HEK293 (cell line): Measurements from ENCODE around the gene RNF7.
"Not testable (repeated sequence)": the region's sequence is repeated elsewhere in the genome, so short reads cannot be mapped to it uniquely, and the experiment has no call there.

Experiments
- CTCF ChIA-PET: fragments of 350-600 bp; formaldehyde crosslinking; extraction: SDS; loops from one replicate; lab custom pipeline; 2021; ENCODE audit warnings: antibody characterized with exemption; lab: Yijun Ruan, JAX
- POLR2A ChIA-PET: fragments of 300-600 bp; formaldehyde crosslinking; extraction: SDS; loops from one replicate; lab custom pipeline; 2020; ENCODE audit warnings: antibody characterized with exemption, inconsistent platforms; lab: Yijun Ruan, JAX
- H3K27ac ChIP-seq: fragments of 200-500 bp; sonication (Bioruptor generic); 2 replicates; pipeline ENCODE4 v1.5.1; 2014; ENCODE audit warnings: low read depth, low read length, control low read depth, inconsistent platforms; ENCODE audit errors: extremely low read depth
- H3K36me3 ChIP-seq, 2 experiments: fragments of 200-500 bp in 1 of 2; sonication (Bioruptor generic) in 1 of 2; 1 replicate in 1 of 2; 2 replicates in 1 of 2; pipeline ENCODE4 v1.5.1; 2014 to 2017; ENCODE audit warnings: inconsistent platforms in 2 of 2, low read length in 2 of 2; ENCODE audit not compliant: control insufficient read depth in 2 of 2, insufficient read depth in 1 of 2
- H3K4me1 ChIP-seq: fragments of 200-500 bp; sonication (Bioruptor generic); 2 replicates; pipeline ENCODE4 v1.5.1; 2014; ENCODE audit warnings: mild to moderate bottlenecking, low read length, inconsistent platforms; ENCODE audit not compliant: control insufficient read depth, insufficient read depth
- H3K4me3 ChIP-seq: 2 replicates; pipeline ENCODE4 v1.5.1; 2011; ENCODE audit warnings: low read depth, mild to moderate bottlenecking, control low read depth, low read length, moderate library complexity
- H3K9me3 ChIP-seq: fragments of 200-500 bp; sonication (Bioruptor generic); 2 replicates; pipeline ENCODE4 v1.5.1; 2014; ENCODE audit warnings: low read depth, low read length, inconsistent platforms; ENCODE audit not compliant: control insufficient read depth, insufficient read depth
- INSM2 ChIP-seq: fragments of 450-650 bp; formaldehyde crosslinking; IDR thresholded peaks from 2 replicates; pipeline ENCODE4 v1.5.1; 2016; ENCODE audit warnings: missing biosample characterization, missing genetic modification characterization
- KLF17 ChIP-seq: fragments of 450-650 bp; formaldehyde crosslinking; IDR thresholded peaks from 2 replicates; pipeline ENCODE4 v1.5.1; 2016; ENCODE audit warnings: missing biosample characterization, missing genetic modification characterization
- OVOL3 ChIP-seq: fragments of 450-650 bp; formaldehyde crosslinking; IDR thresholded peaks from 2 replicates; pipeline ENCODE4 v1.5.1; 2016; ENCODE audit warnings: missing biosample characterization, missing genetic modification characterization
- TRIM28 ChIP-seq: IDR thresholded peaks from 2 replicates; pipeline ENCODE4 v1.6.1; 2011; ENCODE audit warnings: low read length, control low read depth, borderline replicate concordance
- ZEB2 ChIP-seq: fragments of 450-650 bp; formaldehyde crosslinking; IDR thresholded peaks from 2 replicates; pipeline ENCODE4 v1.5.1; 2016; ENCODE audit warnings: missing biosample characterization, missing genetic modification characterization
- ZIC2 ChIP-seq: fragments of 450-650 bp; formaldehyde crosslinking; IDR thresholded peaks from 2 replicates; pipeline ENCODE4 v1.5.1; 2016; ENCODE audit warnings: missing biosample characterization, missing genetic modification characterization
- ZNF140 ChIP-seq: fragments of 450-650 bp; formaldehyde crosslinking; IDR thresholded peaks from 2 replicates; pipeline ENCODE4 v1.5.1; 2016; ENCODE audit warnings: missing biosample characterization, missing genetic modification characterization
- ZNF148 ChIP-seq: fragments of 450-650 bp; formaldehyde crosslinking; IDR thresholded peaks from 2 replicates; pipeline ENCODE4 v1.5.0; 2017; ENCODE audit warnings: missing biosample characterization, missing genetic modification characterization, borderline replicate concordance
- ZNF398 ChIP-seq: fragments of 450-650 bp; formaldehyde crosslinking; IDR thresholded peaks from 2 replicates; pipeline ENCODE4 v1.5.1; 2017; ENCODE audit warnings: missing biosample characterization, missing genetic modification characterization
- ZNF416 ChIP-seq: fragments of 450-650 bp; formaldehyde crosslinking; IDR thresholded peaks from 2 replicates; pipeline ENCODE4 v1.5.1; 2016; ENCODE audit warnings: missing biosample characterization, missing genetic modification characterization
- ZNF501 ChIP-seq: fragments of 450-650 bp; formaldehyde crosslinking; IDR thresholded peaks from 2 replicates; pipeline ENCODE4 v1.5.1; 2016; ENCODE audit warnings: missing biosample characterization, missing genetic modification characterization
- ZNF529 ChIP-seq: fragments of 450-650 bp; formaldehyde crosslinking; IDR thresholded peaks from 2 replicates; pipeline ENCODE4 v1.5.1; 2017; ENCODE audit warnings: missing genetic modification characterization, missing biosample characterization; ENCODE audit not compliant: insufficient replicate concordance
- ZNF600 ChIP-seq: fragments of 450-650 bp; formaldehyde crosslinking; IDR thresholded peaks from 2 replicates; pipeline ENCODE4 v1.5.1; 2016; ENCODE audit warnings: missing biosample characterization, missing genetic modification characterization
- ZNF704 ChIP-seq: fragments of 450-650 bp; formaldehyde crosslinking; IDR thresholded peaks from 2 replicates; pipeline ENCODE4 v1.5.1; 2016; ENCODE audit warnings: missing biosample characterization, missing genetic modification characterization
- ZSCAN5A ChIP-seq: fragments of 450-650 bp; formaldehyde crosslinking; IDR thresholded peaks from 2 replicates; pipeline ENCODE4 v1.5.1; 2016; ENCODE audit warnings: missing biosample characterization, missing genetic modification characterization

Gene RNF7

GRCh38 chr3:141692973-141693372 lies 45.1 kb upstream of the RNF7 start:
- CTCF ChIA-PET: not testable (repeated sequence)

GRCh38 chr3:141699324-141699723 lies 38.8 kb upstream of the RNF7 start:
- CTCF ChIA-PET: no interaction called here
- TF ChIP-seq ZNF416 (tag by site-specific recombination) (no peak), TRIM28 (no peak), ZNF148 (tag by site-specific recombination) (no peak), ZNF398 (tag by site-specific recombination) (no peak), ZNF501 (tag by site-specific recombination) (no peak), ZEB2 (tag by site-specific recombination) (no peak)
- no peaks in the 10 kb centered on the region for H3K36me3 ChIP-seq
- no peaks in the 10 kb centered on the region for H3K4me1 ChIP-seq
- no peaks in the 10 kb centered on the region for H3K9me3 ChIP-seq
- no peak overlapping the region for H3K4me3 ChIP-seq
- POLR2A ChIA-PET: no interaction called here
- no peak overlapping the region for H3K27ac ChIP-seq

More at GRCh38 chr3:141692973-141693372, 45.1 kb upstream of the RNF7 start:
- H3K27ac ChIP-seq, H3K4me3 ChIP-seq, POLR2A ChIA-PET, H3K36me3 ChIP-seq: not testable (repeated sequence)
- TF ChIP-seq ZNF600 (tag by site-specific recombination): peak; percentile 72
- TF ChIP-seq, all 188 proteins: peak for 1; not testable (repeated sequence) for 187
- not testable (repeated sequence) for H3K9me3 ChIP-seq, H3K4me1 ChIP-seq

GRCh38 chr3:141699897-141700296 lies 38.2 kb upstream of the RNF7 start:
- Histone ChIP-seq H3K9me3 (no peaks in the 10 kb centered on the region), H3K27ac (no peak overlapping the region), H3K4me3 (no peak overlapping the region), H3K36me3 (no peaks in the 10 kb centered on the region), H3K4me1 (no peaks in the 10 kb centered on the region)
- ChIA-PET POLR2A (no interaction called here), CTCF (no interaction called here)
- TF ChIP-seq INSM2 (tag by site-specific recombination): no peak
- no peak for TF ChIP-seq ZNF140 (tag by site-specific recombination)
- TF ChIP-seq ZNF704 (tag by site-specific recombination): no peak
- no peak for TF ChIP-seq KLF17 (tag by site-specific recombination)
- no peak for TF ChIP-seq ZSCAN5A
- TF ChIP-seq OVOL3 (tag by site-specific recombination): no peak
- no peak for TF ChIP-seq ZIC2 (tag by site-specific recombination)
- TF ChIP-seq ZNF529 (tag by site-specific recombination): no peak

GRCh38 chr3:141703367-141703766 lies 34.7 kb upstream of the RNF7 start:
- H3K4me3 ChIP-seq, H3K36me3 ChIP-seq, H3K9me3 ChIP-seq, H3K4me1 ChIP-seq, POLR2A ChIA-PET, H3K27ac ChIP-seq, CTCF ChIA-PET: not testable (repeated sequence)
